GM12878 (cell line): Measurements from ENCODE around the gene NEK8. TPM values are rescaled to one million over a fixed set of nuclear protein-coding genes. Genes with fewer than 3 reads are reported as not detected.

Source experiments
- ATAC-seq: fragments of 200-7000 bp; cut with Tn5 transposase; 3 replicates; pipeline ENCODE4 v1.9.1; 2020; ENCODE audit warnings: mild to moderate bottlenecking, moderate library complexity
- BruUV-seq: library from RNA; stranded (reverse); fragments of 400-500 nt; replicated peaks from 2 replicates; lab custom pipeline; 2021; lab: Mats Ljungman, UMichigan
- CTCF ChIA-PET: fragments of 300-600 bp; sonication (Branson Sonifier 250); formaldehyde crosslinking; extraction: SDS; loops from one replicate; lab custom pipeline; 2021; ENCODE audit warnings: inconsistent platforms; lab: Yijun Ruan, JAX
- POLR2A ChIA-PET: fragments of 350-600 bp; formaldehyde crosslinking; extraction: SDS; loops from one replicate; lab custom pipeline; 2021; ENCODE audit warnings: inconsistent platforms; lab: Charles Lee
- RAD21 ChIA-PET: fragments of 300-600 bp; sonication (Branson Sonifier 250); formaldehyde crosslinking; loops from one replicate; lab custom pipeline; 2023; ENCODE audit warnings: antibody characterized with exemption; ENCODE audit not compliant: unreplicated experiment; lab: Charles Lee
- SMC1A ChIA-PET: fragments of 300-600 bp; sonication (Branson Sonifier 250); formaldehyde crosslinking; loops from one replicate; lab custom pipeline; 2023; ENCODE audit not compliant: unreplicated experiment, uncharacterized antibody; lab: Charles Lee
- DNase-seq: peaks from one replicate; pipeline ENCODE4 v3.0.0-alpha.2; 2011; ENCODE audit warnings: low read depth, low spot score
- FAIRE-seq: peaks from 3 replicates; lab custom pipeline; 2011; peaks lifted over from hg19 to GRCh38; lab: Jason Lieb, UNC
- H2AFZ ChIP-seq: 2 replicates; pipeline ENCODE4 v1.6.0; 2011; ENCODE audit warnings: low read depth, low read length, control low read depth; ENCODE audit not compliant: control insufficient read depth
- H3K27ac ChIP-seq: 2 replicates; pipeline ENCODE4 v1.5.1; 2011; ENCODE audit warnings: control low read depth; ENCODE audit not compliant: control insufficient read depth, insufficient read depth
- H3K27me3 ChIP-seq, 2 experiments: replicated peaks in 1 of 2; 2 replicates each; pipeline versions ENCODE4 v1.6.0 to v1.6.1; 2011; ENCODE audit warnings: low read length in 1 of 2; ENCODE audit not compliant: control insufficient read depth in 2 of 2, insufficient read depth in 2 of 2
- H3K36me3 ChIP-seq, 2 experiments: 2 replicates each; pipeline ENCODE4 v1.5.1; 2011; ENCODE audit warnings: low read length in 1 of 2; ENCODE audit not compliant: control insufficient read depth in 2 of 2, insufficient read depth in 2 of 2
- H3K4me1 ChIP-seq: 2 replicates; pipeline ENCODE4 v1.6.1; 2011; ENCODE audit warnings: mild to moderate bottlenecking, low read length, moderate library complexity, mixed read lengths; ENCODE audit not compliant: control insufficient read depth, insufficient read depth
- H3K4me2 ChIP-seq: 2 replicates; pipeline ENCODE4 v1.6.0; 2011; ENCODE audit warnings: control low read depth; ENCODE audit not compliant: control insufficient read depth, insufficient read depth
- H3K4me3 ChIP-seq: fragments of 200-600 bp; sonication (generic); 2 replicates; pipeline ENCODE4 v1.5.1; 2016
- H3K79me2 ChIP-seq: 2 replicates; pipeline ENCODE4 v1.6.0; 2011; ENCODE audit warnings: low read length; ENCODE audit not compliant: control insufficient read depth, insufficient read depth
- H3K9ac ChIP-seq: 2 replicates; pipeline ENCODE4 v1.8.0; 2011; ENCODE audit warnings: low read length, control low read depth, mixed read lengths; ENCODE audit not compliant: control insufficient read depth, insufficient read depth
- H3K9me3 ChIP-seq: replicated peaks from 3 replicates; pipeline ENCODE4 v1.5.1; 2011; ENCODE audit warnings: mild to moderate bottlenecking, low read length; ENCODE audit not compliant: control insufficient read depth, insufficient read depth
- H4K20me1 ChIP-seq: 2 replicates; pipeline ENCODE4 v1.6.0; 2011; ENCODE audit not compliant: control insufficient read depth, insufficient read depth
- BMI1 ChIP-seq: fragments of 450-650 bp; IDR thresholded peaks from 2 replicates; pipeline ENCODE4 v1.6.1; 2016; ENCODE audit warnings: mild to moderate bottlenecking, moderate library complexity, borderline replicate concordance
- CBFB ChIP-seq: IDR thresholded peaks from 2 replicates; pipeline ENCODE4 v1.6.1; 2016; ENCODE audit warnings: antibody characterized with exemption, low read depth
- DPF2 ChIP-seq: fragments of 450-650 bp; IDR thresholded peaks from 2 replicates; pipeline ENCODE4 v1.6.1; 2017; ENCODE audit warnings: mild to moderate bottlenecking
- EP300 ChIP-seq, 2 experiments: fragments of 150-350 bp in 1 of 2; IDR thresholded peaks; 2 replicates each; pipeline ENCODE4 v1.6.1; 2011 to 2012; ENCODE audit warnings: low read depth in 2 of 2, low read length in 2 of 2, borderline replicate concordance in 1 of 2, improper control_type of control experiment in 1 of 2, inconsistent platforms in 1 of 2; ENCODE audit not compliant: control insufficient read depth in 1 of 2
- HDGF ChIP-seq: fragments of 450-650 bp; IDR thresholded peaks from 2 replicates; pipeline ENCODE4 v1.6.1; 2016; ENCODE audit warnings: antibody characterized with exemption
- JUND ChIP-seq: IDR thresholded peaks from 2 replicates; pipeline ENCODE4 v1.6.1; 2012; ENCODE audit warnings: low read depth, mild to moderate bottlenecking, low read length, improper control_type of control experiment, moderate library complexity
- MEF2A ChIP-seq: IDR thresholded peaks from 2 replicates; pipeline ENCODE4 v1.6.1; 2011; ENCODE audit warnings: low read depth, mild to moderate bottlenecking, low read length, moderate library complexity; ENCODE audit not compliant: insufficient read depth
- MYB ChIP-seq: fragments of 150-350 bp; IDR thresholded peaks from 2 replicates; pipeline ENCODE4 v1.6.1; 2014; ENCODE audit warnings: mild to moderate bottlenecking, low read depth, low read length, borderline replicate concordance
- NR2C1 ChIP-seq: fragments of 450-650 bp; IDR thresholded peaks from 2 replicates; pipeline ENCODE4 v1.6.1; 2017; ENCODE audit warnings: antibody characterized with exemption, mild to moderate bottlenecking, moderate library complexity
- POLR2AphosphoS5 ChIP-seq: IDR thresholded peaks from 2 replicates; pipeline ENCODE4 v1.6.1; 2011; ENCODE audit warnings: mild to moderate bottlenecking, low read length, inconsistent platforms
- RBBP5 ChIP-seq: fragments of 200-600 bp; sonication (generic); conservative IDR thresholded peaks from 2 replicates; pipeline ENCODE4 v1.6.1; 2016
- SP1 ChIP-seq: IDR thresholded peaks from one replicate; pipeline ENCODE4 v1.6.1; 2011; ENCODE audit warnings: low read depth, low read length
- TBL1XR1 ChIP-seq: IDR thresholded peaks from 2 replicates; pipeline ENCODE4 v1.6.1; 2012; ENCODE audit warnings: low read depth, low read length, improper control_type of control experiment
- YBX1 ChIP-seq: fragments of 450-650 bp; IDR thresholded peaks from 2 replicates; pipeline ENCODE4 v1.6.1; 2016; ENCODE audit warnings: antibody characterized with exemption
- WGBS: methylation state at CpG from one replicate; pipeline ENCODE4 v1.1.6; 2016; ENCODE audit warnings: low lambda C conversion rate; ENCODE audit not compliant: insufficient replicate concordance, insufficient coverage; ENCODE audit errors: missing lambda C conversion rate; 5-methylcytosine and 5-hydroxymethylcytosine counted together
- in situ Hi-C: fragments of 300-500 bp; cut with MboI; formaldehyde crosslinking; loops from 9 replicates; pipeline ENCODE4 v1.14.3; 2018; ENCODE audit warnings: mixed read lengths
- intact Hi-C: fragments of 100-400 bp; cut with micrococcal nuclease; formaldehyde crosslinking; loops from one replicate; pipeline ENCODE4 v1.14.2; 2022; ENCODE audit not compliant: unreplicated experiment
- polyA plus RNA-seq, 11 experiments: library from polyadenylated mRNA; depleted of rRNA in 4 of 11; unstranded in 6 of 11; stranded (reverse) in 5 of 11; fragments of >200 nt; fragmentation: Nextera tagmentation in 4 of 11; fragmentation: Illumina TruSeq in 1 of 11; extraction: Ambion mirVana in 4 of 11; extraction: Trizol in 1 of 11; gene quantifications; 1 replicate in 1 of 11; 2 replicates in 10 of 11; pipeline versions ENCODE4 v1.2.1 to v1.2.3, GENCODE V29; 2011 to 2016; ENCODE audit warnings: inconsistent platforms in 2 of 11, missing spikeins in 2 of 11, low read depth in 1 of 11
- total RNA-seq, 4 experiments: library from RNA; depleted of rRNA in 3 of 4; stranded (reverse); fragments of >200 nt in 3 of 4; fragmentation: Illumina TruSeq in 1 of 4; extraction: Trizol in 1 of 4; gene quantifications; 2 replicates each; pipeline versions ENCODE4 v1.2.1 to v1.2.3, GENCODE V29; 2013 to 2021
- TF ChIP-seq, protein P1 (sequence below), 3 experiments: IDR thresholded peaks in 2 of 3; conservative IDR thresholded peaks in 1 of 3; 2 replicates each; pipeline ENCODE4 v1.5.1; 2011; ENCODE audit warnings: low read depth in 3 of 3, low read length in 3 of 3, mild to moderate bottlenecking in 3 of 3, control low read depth in 2 of 3, moderate library complexity in 2 of 3, inconsistent platforms in 1 of 3, mixed read lengths in 1 of 3; ENCODE audit not compliant: control insufficient read depth in 2 of 3, insufficient read depth in 1 of 3; ENCODE audit errors: extremely low read depth in 1 of 3

The NEK8 gene
- total and polyA plus RNA-seq, 10 of the 15 experiments (the other 5 are each of a cell fraction or from before 2014, with no cell fraction given), result 2.3 to 14.3 (median 9.4) TPM

- in situ Hi-C loops, result no loop called here
- FAIRE-seq, result no peak
Observed at GRCh38 chr17:28712705-28713415, 15.7 kb upstream of the NEK8 start.

DNA sequence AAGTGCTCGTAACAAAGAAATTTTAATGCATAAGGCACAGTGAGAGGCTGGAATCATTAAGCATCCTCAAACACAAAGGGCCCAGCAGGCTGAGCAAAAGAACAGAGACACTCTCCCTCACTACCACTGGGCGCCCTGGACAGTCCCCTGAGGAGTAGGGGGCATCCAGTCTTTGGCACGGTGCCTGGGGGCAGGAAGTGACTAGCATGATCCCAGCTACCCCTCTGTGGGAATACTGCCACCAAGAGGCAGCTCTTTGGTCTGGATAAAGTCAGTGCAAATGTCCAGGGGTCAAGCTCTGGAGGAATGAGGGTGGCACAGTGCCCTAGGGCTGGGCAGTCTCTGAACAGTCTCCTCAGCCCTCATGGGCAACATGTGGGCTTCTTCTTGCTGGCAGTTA, 14.3 kb upstream of the NEK8 start:
- no peak overlapping the region for H3K4me3 ChIP-seq
- DNase-seq (no peak), FAIRE-seq (no peak), ATAC-seq (no peak)
- H3K27ac ChIP-seq, result no peak overlapping the region
- H3K9me3 ChIP-seq, result no peaks in the 10 kb centered on the region
- H3K9ac ChIP-seq, result no peak overlapping the region
- RAD21 ChIA-PET, result no interaction called here
- in situ Hi-C loops, result no loop called here
- TF ChIP-seq, protein P1, sequence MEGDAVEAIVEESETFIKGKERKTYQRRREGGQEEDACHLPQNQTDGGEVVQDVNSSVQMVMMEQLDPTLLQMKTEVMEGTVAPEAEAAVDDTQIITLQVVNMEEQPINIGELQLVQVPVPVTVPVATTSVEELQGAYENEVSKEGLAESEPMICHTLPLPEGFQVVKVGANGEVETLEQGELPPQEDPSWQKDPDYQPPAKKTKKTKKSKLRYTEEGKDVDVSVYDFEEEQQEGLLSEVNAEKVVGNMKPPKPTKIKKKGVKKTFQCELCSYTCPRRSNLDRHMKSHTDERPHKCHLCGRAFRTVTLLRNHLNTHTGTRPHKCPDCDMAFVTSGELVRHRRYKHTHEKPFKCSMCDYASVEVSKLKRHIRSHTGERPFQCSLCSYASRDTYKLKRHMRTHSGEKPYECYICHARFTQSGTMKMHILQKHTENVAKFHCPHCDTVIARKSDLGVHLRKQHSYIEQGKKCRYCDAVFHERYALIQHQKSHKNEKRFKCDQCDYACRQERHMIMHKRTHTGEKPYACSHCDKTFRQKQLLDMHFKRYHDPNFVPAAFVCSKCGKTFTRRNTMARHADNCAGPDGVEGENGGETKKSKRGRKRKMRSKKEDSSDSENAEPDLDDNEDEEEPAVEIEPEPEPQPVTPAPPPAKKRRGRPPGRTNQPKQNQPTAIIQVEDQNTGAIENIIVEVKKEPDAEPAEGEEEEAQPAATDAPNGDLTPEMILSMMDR (IDR thresholded peaks at IDR 0.05 in 2 of 3, conservative IDR thresholded peaks at IDR 0.05 in 1 of 3; ENCODE audit: control insufficient read depth in 2 of 3, extremely low read depth in 1 of 3, insufficient read depth in 1 of 3, low read depth in 3 of 3, low read length in 3 of 3), result peak in 2 of 3 experiments; percentile 10 to 13; a peak in 1 of 6 replicates
- no peak for TF ChIP-seq RBBP5
- 8% methylated on average over 3 of the region's 3 CpGs for WGBS
- peaks cover 4% of the 10 kb centered on the region; the same call in 1 of the 2 replicates for H3K79me2 ChIP-seq
- H3K27me3 ChIP-seq, result no peaks in the 10 kb centered on the region
- BruUV-seq, result no TSS peak
- SMC1A ChIA-PET, result no interaction called here
- H3K4me2 ChIP-seq, result no peak overlapping the region
- no peaks in the 10 kb centered on the region; a peak in 1 of 4 replicates for H3K36me3 ChIP-seq
- H3K4me1 ChIP-seq, result peaks cover 14% of the 10 kb centered on the region
- no peaks in the 10 kb centered on the region for H4K20me1 ChIP-seq
- CTCF ChIA-PET, result interaction anchor here (0.7 kb wide), 2 partner anchors 13 to 52 kb away, joined by 3 read pairs; no protein-coding TSS in a partner anchor
- no peak overlapping the region for H2AFZ ChIP-seq
- intact Hi-C loops, result loop anchor here (10.0 kb wide), 1 partner anchor 159 kb away; the partner anchor contains the start of gene UNC119
- POLR2A ChIA-PET, result no interaction called here

More at GRCh38 chr17:28712705-28713415, 15.7 kb upstream of the NEK8 start:
- WGBS, result 81% methylated on average over 7 of the region's 7 CpGs
- no TSS peak for BruUV-seq
- H3K27ac ChIP-seq, result no peak overlapping the region
- no peak overlapping the region for H3K4me3 ChIP-seq
- H3K9ac ChIP-seq, result no peak overlapping the region
- H3K27me3 ChIP-seq, result no peaks in the 10 kb centered on the region
- no peak for DNase-seq
- ChIA-PET CTCF (interaction anchor here (0.5 to 3.1 kb wide), 9 partner anchors 14 to 252 kb away, joined by 3 to 18 read pairs (median 5); partner anchors contain the start of gene TLCD1), SMC1A (interaction anchor here (1.2 to 2.6 kb wide), 7 partner anchors 7 to 69 kb away, joined by 3 to 13 read pairs (median 4); partner anchors contain the start of genes NEK8, RPL23A, SDF2 and SUPT6H), RAD21 (interaction anchor here (0.8 to 3.4 kb wide), 3 partner anchors 12 to 68 kb away, joined by 3 to 20 read pairs (median 5); partner anchors contain the start of genes BLTP2 and TLCD1), POLR2A (interaction anchor here (0.7 to 3.5 kb wide), 9 partner anchors 7 to 180 kb away, joined by 3 to 29 read pairs (median 10); partner anchors contain the start of genes ALDOC, BLTP2, RPL23A and SDF2)
- H4K20me1 ChIP-seq, result no peaks in the 10 kb centered on the region
- H3K36me3 ChIP-seq, result no peaks in the 10 kb centered on the region; a peak in 1 of 4 replicates
- H3K4me2 ChIP-seq, result no peak overlapping the region
- TF ChIP-seq POLR2AphosphoS5, result no peak
- no peak for TF ChIP-seq JUND
- TF ChIP-seq YBX1, result no peak
- no peak for TF ChIP-seq MYB
- no peak for TF ChIP-seq MEF2A
- no peak for TF ChIP-seq HDGF
- no peak for TF ChIP-seq CBFB
- no peak for TF ChIP-seq BMI1
- no peak for TF ChIP-seq DPF2
- TF ChIP-seq SP1, result no peak
- no peak for TF ChIP-seq TBL1XR1
- TF ChIP-seq NR2C1, result no peak
- no peak for TF ChIP-seq EP300 (IDR thresholded peaks at IDR 0.05; ENCODE audit: borderline replicate concordance in 1 of 2, control insufficient read depth in 1 of 2, low read depth in 2 of 2, low read length in 2 of 2)
- intact Hi-C loops, result loop anchor here (10.0 kb wide), 1 partner anchor 158 kb away; the partner anchor contains the start of gene UNC119
- H3K4me1 ChIP-seq, result peaks cover 9% of the 10 kb centered on the region
- no peak for ATAC-seq
- H3K79me2 ChIP-seq, result no peaks in the 10 kb centered on the region
- H3K9me3 ChIP-seq, result no peaks in the 10 kb centered on the region
- H2AFZ ChIP-seq, result peak overlapping the region; percentile 57
